ENCODE measurements around the gene KCNH2.

KCNH2 gene

GRCh38 chr7:150909200-150909995 lies 68.7 kb downstream of the KCNH2 start:
- DNase-seq (ENCODE audit: low read depth in 2 of 2), result no peak

- no peak for DNase-seq (ENCODE audit: low read depth in 2 of 2)
Observed at GRCh38 chr7:150908173-150908572, 69.9 kb downstream of the KCNH2 start.

- DNase-seq (ENCODE audit: low read depth in 2 of 2), result no peak
Observed at GRCh38 chr7:150904011-150904909, 73.9 kb downstream of the KCNH2 start.

GRCh38 chr7:150903606-150904005 lies 74.5 kb downstream of the KCNH2 start:
- DNase-seq (ENCODE audit: low read depth in 2 of 2), result no peak

DNA sequence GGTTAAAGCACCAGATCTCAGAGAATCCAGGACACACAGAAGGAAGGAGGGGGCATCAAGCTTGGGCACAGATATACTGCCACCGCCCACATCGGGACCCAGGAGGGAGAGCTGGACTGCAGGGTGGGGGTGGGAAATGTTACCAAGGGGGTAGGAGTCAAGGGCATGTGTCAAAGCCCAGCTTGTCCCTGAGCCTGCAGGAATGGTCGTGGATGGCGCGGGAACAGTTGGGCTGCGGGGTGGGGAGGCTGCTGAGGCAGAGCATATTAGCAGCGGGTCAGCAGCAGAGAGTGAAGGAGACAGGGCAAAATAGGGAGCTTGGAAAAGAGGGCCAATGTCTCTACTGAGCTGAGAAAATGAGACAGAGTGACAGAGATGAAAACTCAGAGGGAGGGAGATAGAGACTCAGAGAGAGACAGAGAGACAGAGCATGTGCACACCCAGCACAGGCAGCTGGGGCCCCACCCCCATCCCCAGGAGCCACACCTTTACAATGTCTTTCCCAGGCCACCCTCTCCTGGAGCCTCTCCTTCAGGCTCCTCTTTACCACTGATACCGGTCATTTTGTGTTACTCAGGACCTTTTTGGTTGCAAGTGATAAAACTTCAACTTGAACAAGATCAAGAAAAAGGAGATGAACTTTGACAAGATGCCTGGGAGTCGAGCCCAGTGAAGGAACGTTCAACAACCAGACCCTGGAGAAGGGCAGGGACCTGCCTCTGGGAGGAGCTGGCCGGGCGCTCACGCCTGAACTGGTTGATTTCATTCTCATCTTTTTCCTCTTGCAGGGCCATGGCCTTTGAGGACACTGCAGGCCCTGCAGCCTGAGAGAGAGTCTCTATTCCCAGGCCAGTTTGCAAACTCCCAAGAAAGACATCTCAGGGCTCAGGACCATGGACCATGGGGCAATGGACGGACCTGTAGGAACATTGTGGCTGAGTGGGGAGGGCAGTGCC lies 75.8 kb downstream of the KCNH2 start:
- no peak for DNase-seq (ENCODE audit: low read depth in 2 of 2)

GRCh38 chr7:150901160-150902035 lies 76.7 kb downstream of the KCNH2 start:
- no peak for DNase-seq (ENCODE audit: low read depth in 2 of 2)

- no peak for DNase-seq (ENCODE audit: low read depth in 2 of 2)
Observed at GRCh38 chr7:150900675-150901074, 77.4 kb downstream of the KCNH2 start.

DNA sequence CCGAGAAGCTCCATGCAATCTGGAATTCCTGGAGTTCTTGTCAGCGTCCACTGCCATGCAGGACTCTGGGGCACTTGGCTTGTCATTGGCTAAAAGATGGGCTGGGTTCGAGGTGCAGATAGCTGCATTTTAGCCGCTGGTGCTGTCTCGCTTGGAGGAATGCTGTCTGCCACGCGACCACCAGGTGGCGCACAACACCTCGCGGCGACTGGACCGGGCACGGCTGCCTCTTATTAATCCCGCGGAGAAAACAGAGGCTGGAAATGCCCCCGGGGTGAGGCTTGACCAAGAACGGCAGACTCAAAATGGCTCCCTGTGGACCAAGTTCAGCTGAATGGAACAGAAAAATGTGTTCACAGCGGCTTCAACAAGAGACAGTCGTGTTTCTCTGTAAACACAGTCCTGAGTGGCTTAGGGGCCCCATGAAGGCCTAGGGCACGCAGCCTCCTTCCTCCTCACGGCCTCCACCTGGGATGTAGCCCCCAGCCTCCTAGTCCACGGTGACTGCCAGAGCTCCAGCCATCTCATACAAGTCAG lies 79.6 kb downstream of the KCNH2 start:
- DNase-seq (ENCODE audit: low read depth in 2 of 2), result peak; percentile 61 to 74

DNA sequence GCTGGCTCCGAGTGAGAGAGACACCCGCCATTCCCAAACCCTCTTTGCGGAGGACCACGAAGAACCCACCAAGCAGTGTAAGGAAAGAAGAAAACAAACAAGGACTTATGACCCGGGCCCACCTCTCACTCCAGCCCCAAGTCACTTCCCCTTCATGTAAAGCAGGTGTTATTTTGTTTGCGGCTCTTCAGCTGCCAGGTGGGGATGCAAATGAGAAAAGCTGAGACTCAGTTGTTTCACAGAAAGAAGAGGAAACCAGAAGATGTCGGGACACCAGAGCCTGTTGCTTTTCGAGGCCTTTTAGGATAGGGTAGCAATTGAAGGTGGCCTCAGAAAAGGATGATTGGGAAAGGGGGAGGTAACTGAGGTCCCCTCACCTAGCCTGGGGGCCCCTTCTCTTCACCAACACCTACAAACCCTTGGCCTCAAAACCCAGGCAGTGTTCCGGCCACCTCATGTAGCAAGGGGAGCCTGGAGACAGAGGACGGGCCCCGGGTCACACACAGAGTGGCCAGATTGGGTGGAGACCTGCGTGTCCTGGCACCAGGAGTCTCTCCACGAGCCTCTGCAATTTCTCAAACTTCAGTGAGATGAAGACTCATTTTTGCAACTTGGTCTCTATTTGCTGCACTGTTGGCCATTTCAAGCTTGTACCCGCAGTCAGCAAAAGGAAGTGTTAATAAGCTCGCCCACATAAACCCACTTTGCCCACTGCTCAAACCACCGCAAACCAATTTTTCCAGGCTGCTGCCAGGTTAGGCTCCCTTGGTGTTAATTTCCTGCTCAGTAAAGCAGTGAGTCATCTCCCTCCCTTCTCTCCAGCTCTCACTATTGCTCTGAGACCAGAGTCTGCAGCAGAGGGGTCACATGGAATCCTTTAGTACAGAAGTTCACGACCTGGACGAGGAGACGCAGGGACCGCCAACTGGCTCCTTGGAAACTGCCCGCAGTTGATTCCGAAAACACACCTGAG lies 80.3 kb downstream of the KCNH2 start:
- no peak for DNase-seq (ENCODE audit: low read depth in 2 of 2)

GRCh38 chr7:150896562-150897209 lies 81.4 kb downstream of the KCNH2 start:
- DNase-seq (ENCODE audit: low read depth in 2 of 2), result no peak

- DNase-seq (ENCODE audit: low read depth in 2 of 2), result no peak
Observed at GRCh38 chr7:150895809-150896208, 82.3 kb downstream of the KCNH2 start.
